H1 (cell line): ENCODE data around the gene CXCL16. TPM values are rescaled to one million over a fixed set of nuclear protein-coding genes. Genes with fewer than 3 reads are reported as not detected.

Source experiments
- CTCF ChIA-PET: fragments of 300-600 bp; sonication (Branson Sonifier 250); formaldehyde crosslinking; loops from one replicate; lab custom pipeline; 2021; ENCODE audit not compliant: partially characterized antibody; lab: Charles Lee
- POLR2A ChIA-PET: fragments of 300-600 bp; sonication (Branson Sonifier 250); formaldehyde crosslinking; loops from one replicate; lab custom pipeline; 2021; ENCODE audit warnings: inconsistent platforms; ENCODE audit not compliant: partially characterized antibody; lab: Charles Lee
- DNase-seq, 2 experiments: peaks; one replicate each; pipeline versions ENCODE4 v3.0.0 to v3.0.0-alpha.2; 2010 to 2022; ENCODE audit warnings: low spot score in 2 of 2, low read depth in 1 of 2, mixed read lengths in 1 of 2
- FAIRE-seq: peaks from 2 replicates; lab custom pipeline; 2011; peaks lifted over from hg19 to GRCh38; lab: Jason Lieb, UNC
- H2AFZ ChIP-seq: 2 replicates; pipeline ENCODE4 v1.8.1; 2012; ENCODE audit warnings: low read length, inconsistent platforms
- H2AK5ac ChIP-seq: 2 replicates; pipeline ENCODE4 v1.6.1; 2013; ENCODE audit warnings: low read depth, low read length
- H2BK120ac ChIP-seq: replicated peaks from 2 replicates; pipeline ENCODE3; 2013; ENCODE audit warnings: low read depth, low read length, inconsistent platforms
- H2BK12ac ChIP-seq: 2 replicates; pipeline ENCODE4 v1.6.1; 2013; ENCODE audit warnings: low read depth, low read length
- H2BK15ac ChIP-seq: 2 replicates; pipeline ENCODE4 v1.6.1; 2013; ENCODE audit warnings: low read length
- H2BK20ac ChIP-seq: 2 replicates; pipeline ENCODE4 v1.6.1; 2013; ENCODE audit warnings: low read length
- H2BK5ac ChIP-seq: 2 replicates; pipeline ENCODE4 v1.6.1; 2013; ENCODE audit warnings: low read depth, low read length
- H3K14ac ChIP-seq: 2 replicates; pipeline ENCODE4 v1.6.1; 2013; ENCODE audit warnings: inconsistent platforms; ENCODE audit not compliant: insufficient read length
- H3K18ac ChIP-seq: 2 replicates; pipeline ENCODE4 v1.6.1; 2013; ENCODE audit warnings: low read length; ENCODE audit errors: extremely low read depth
- H3K23ac ChIP-seq: 2 replicates; pipeline ENCODE4 v1.6.1; 2013; ENCODE audit warnings: inconsistent platforms; ENCODE audit not compliant: insufficient read length
- H3K23me2 ChIP-seq: 2 replicates; pipeline ENCODE4 v1.6.1; 2013; ENCODE audit warnings: low read depth, low read length
- H3K27ac ChIP-seq: 2 replicates; pipeline ENCODE4 v1.6.1; 2011; ENCODE audit warnings: low read depth, low read length, inconsistent platforms
- H3K27me3 ChIP-seq, 4 experiments: replicated peaks in 1 of 4; 1 replicate in 1 of 4; 2 replicates in 3 of 4; pipeline versions ENCODE4 v1.6.1 to v1.8.1; 2011 to 2013; ENCODE audit warnings: low read length in 3 of 4, mild to moderate bottlenecking in 3 of 4, inconsistent platforms in 2 of 4, mixed read lengths in 2 of 4, moderate library complexity in 1 of 4; ENCODE audit not compliant: control insufficient read depth in 3 of 4, insufficient read depth in 3 of 4; ENCODE audit errors: extremely low read depth in 1 of 4
- H3K36me3 ChIP-seq, 4 experiments: 2 replicates each; pipeline versions ENCODE4 v1.6.1 to v1.8.1; 2011 to 2013; ENCODE audit warnings: mild to moderate bottlenecking in 4 of 4, low read length in 3 of 4, moderate library complexity in 2 of 4, control low read depth in 1 of 4, inconsistent platforms in 1 of 4; ENCODE audit not compliant: insufficient read depth in 4 of 4, control insufficient read depth in 2 of 4
- H3K4ac ChIP-seq: replicated peaks from 2 replicates; pipeline ENCODE3; 2013; ENCODE audit warnings: low read length, low read depth, mixed read lengths, inconsistent platforms; ENCODE audit not compliant: insufficient read length
- H3K4me1 ChIP-seq, 4 experiments: replicated peaks in 1 of 4; 1 replicate in 1 of 4; 2 replicates in 3 of 4; pipeline versions ENCODE4 v1.6.1 to v1.8.1; 2011 to 2013; ENCODE audit warnings: low read length in 3 of 4, inconsistent platforms in 2 of 4, mixed read lengths in 1 of 4; ENCODE audit not compliant: insufficient read depth in 4 of 4, control insufficient read depth in 3 of 4
- H3K4me2 ChIP-seq, 2 experiments: 2 replicates each; pipeline versions ENCODE4 v1.6.1 to v1.8.1; 2011 to 2013; ENCODE audit warnings: low read depth in 2 of 2, low read length in 2 of 2, control low read depth in 1 of 2, inconsistent platforms in 1 of 2, mild to moderate bottlenecking in 1 of 2; ENCODE audit not compliant: insufficient read depth in 1 of 2
- H3K4me3 ChIP-seq, 4 experiments: fragments of 200-600, 300-600 bp in 1 of 4; sonication (generic), shearing (Covaris generic), sonication (Bioruptor Twin) in 1 of 4; 2 replicates each; pipeline versions ENCODE4 v1.5.1 to v1.8.1; 2011 to 2016; ENCODE audit warnings: low read length in 4 of 4, low read depth in 3 of 4, control low read depth in 2 of 4, inconsistent platforms in 2 of 4, mild to moderate bottlenecking in 2 of 4, mixed read lengths in 1 of 4, moderate library complexity in 1 of 4; ENCODE audit not compliant: insufficient read depth in 2 of 4; ENCODE audit errors: extremely low read depth in 1 of 4
- H3K56ac ChIP-seq: replicated peaks from 2 replicates; pipeline ENCODE3; 2013; ENCODE audit warnings: low read depth, mild to moderate bottlenecking, mixed read lengths, low read length, inconsistent platforms; ENCODE audit not compliant: insufficient read length
- H3K79me1 ChIP-seq: 2 replicates; pipeline ENCODE4 v1.6.1; 2013; ENCODE audit warnings: low read depth, low read length, control low read depth
- H3K79me2 ChIP-seq, 2 experiments: 2 replicates each; pipeline versions ENCODE4 v1.6.1 to v1.8.1; 2012 to 2013; ENCODE audit warnings: low read length in 2 of 2, mild to moderate bottlenecking in 2 of 2, inconsistent platforms in 1 of 2; ENCODE audit not compliant: insufficient read depth in 2 of 2, control insufficient read depth in 1 of 2
- H3K9ac ChIP-seq, 4 experiments: replicated peaks in 1 of 4; 1 replicate in 1 of 4; 2 replicates in 3 of 4; pipeline versions ENCODE4 v1.6.1 to v1.8.1; 2011 to 2013; ENCODE audit warnings: low read depth in 3 of 4, low read length in 3 of 4, control low read depth in 2 of 4, mild to moderate bottlenecking in 2 of 4, moderate library complexity in 2 of 4, inconsistent platforms in 1 of 4; ENCODE audit errors: extremely low read depth in 1 of 4
- H3K9me3 ChIP-seq, 2 experiments: 2 replicates each; pipeline versions ENCODE4 v1.6.1 to v1.8.1; 2012 to 2013; ENCODE audit warnings: mild to moderate bottlenecking in 2 of 2, moderate library complexity in 2 of 2, control low read depth in 1 of 2, inconsistent platforms in 1 of 2, low read depth in 1 of 2, low read length in 1 of 2, mixed read lengths in 1 of 2; ENCODE audit not compliant: insufficient read depth in 2 of 2
- H4K20me1 ChIP-seq, 2 experiments: replicated peaks in 1 of 2; 2 replicates each; pipeline versions ENCODE3 to v1.8.1; 2011 to 2013; ENCODE audit warnings: inconsistent platforms in 2 of 2, low read length in 2 of 2, mild to moderate bottlenecking in 1 of 2; ENCODE audit not compliant: insufficient read depth in 2 of 2, control insufficient read depth in 1 of 2
- H4K5ac ChIP-seq: 2 replicates; pipeline ENCODE4 v1.6.1; 2013; ENCODE audit warnings: low read length, low read depth, mixed read lengths, inconsistent platforms; ENCODE audit not compliant: insufficient read length
- H4K8ac ChIP-seq: 2 replicates; pipeline ENCODE4 v1.8.0; 2013; ENCODE audit warnings: mild to moderate bottlenecking, moderate library complexity, low read length, inconsistent platforms; ENCODE audit not compliant: insufficient read depth; ENCODE audit errors: extremely low read depth
- H4K91ac ChIP-seq: replicated peaks from 2 replicates; pipeline ENCODE3; 2013; ENCODE audit warnings: low read length, mixed read lengths, inconsistent platforms; ENCODE audit not compliant: insufficient read length
- BCL11A ChIP-seq, 2 experiments: IDR thresholded peaks; one replicate each; pipeline ENCODE4 v1.6.1; 2011; ENCODE audit warnings: low read depth in 2 of 2, low read length in 2 of 2, mild to moderate bottlenecking in 2 of 2
- CREB1 ChIP-seq: IDR thresholded peaks from 2 replicates; pipeline ENCODE4 v1.6.1; 2012; ENCODE audit warnings: inconsistent platforms
- EGR1 ChIP-seq: IDR thresholded peaks from 2 replicates; pipeline ENCODE4 v1.6.1; 2011; ENCODE audit warnings: low read depth, low read length, borderline replicate concordance
- KDM4A ChIP-seq: IDR thresholded peaks from one replicate; pipeline ENCODE4 v1.7.1; 2012; ENCODE audit warnings: low read depth, mild to moderate bottlenecking, moderate library complexity, low read length, inconsistent platforms; ENCODE audit not compliant: severe bottlenecking
- MAFK ChIP-seq: IDR thresholded peaks from 2 replicates; pipeline ENCODE4 v1.6.1; 2012; ENCODE audit warnings: low read depth, mild to moderate bottlenecking, improper control_type of control experiment, low read length
- NANOG ChIP-seq: IDR thresholded peaks from 2 replicates; pipeline ENCODE4 v1.6.1; 2011; ENCODE audit warnings: low read length, low read depth, mild to moderate bottlenecking, inconsistent platforms; ENCODE audit not compliant: insufficient read depth, poor library complexity, severe bottlenecking
- RAD21 ChIP-seq, 2 experiments: IDR thresholded peaks in 1 of 2; conservative IDR thresholded peaks in 1 of 2; 2 replicates each; pipeline ENCODE4 v1.6.1; 2011; ENCODE audit warnings: low read depth in 2 of 2, low read length in 2 of 2, improper control_type of control experiment in 1 of 2, inconsistent platforms in 1 of 2, mild to moderate bottlenecking in 1 of 2, moderate library complexity in 1 of 2
- SIRT6 ChIP-seq: IDR thresholded peaks from one replicate; pipeline ENCODE4 v1.7.1; 2012; ENCODE audit warnings: low read length, inconsistent platforms
- SP2 ChIP-seq: IDR thresholded peaks from 2 replicates; pipeline ENCODE4 v1.6.1; 2012; ENCODE audit warnings: mild to moderate bottlenecking, low read length, inconsistent platforms
- TEAD4 ChIP-seq: IDR thresholded peaks from 2 replicates; pipeline ENCODE4 v1.6.1; 2012; ENCODE audit warnings: low read depth, low read length, inconsistent platforms, mixed read lengths
- ZNF274 ChIP-seq: IDR thresholded peaks from 2 replicates; pipeline ENCODE4 v1.7.0; 2012; ENCODE audit warnings: low read length, borderline replicate concordance; ENCODE audit errors: extremely low read depth
- WGBS, 2 experiments: shearing (Covaris generic) in 1 of 2; methylation state at CpG; one replicate each; pipeline versions ENCODE4 v1.1.6 to v1.1.7; 2013 to 2015; ENCODE audit warnings: low lambda C conversion rate in 2 of 2, mixed read lengths in 2 of 2, inconsistent platforms in 1 of 2, low coverage in 1 of 2, missing lambda C conversion rate in 1 of 2; ENCODE audit not compliant: insufficient replicate concordance in 2 of 2, insufficient coverage in 1 of 2, insufficient read length in 1 of 2; ENCODE audit errors: extremely low coverage in 1 of 2, missing lambda C conversion rate in 1 of 2; 5-methylcytosine and 5-hydroxymethylcytosine counted together
- polyA plus RNA-seq, 7 experiments: library from polyadenylated mRNA; depleted of rRNA in 3 of 7; stranded (reverse) in 5 of 7; unstranded in 2 of 7; fragments of >200 nt in 5 of 7; fragments of 200-250 nt in 2 of 7; gene quantifications; 1 replicate in 5 of 7; 2 replicates in 1 of 7; 4 replicates in 1 of 7; pipeline versions ENCODE4 v1.2.1 to v1.2.3, GENCODE V29; 2011 to 2013; ENCODE audit warnings: missing spikeins in 2 of 7, mixed read lengths in 2 of 7
- total RNA-seq: library from RNA; stranded (reverse); fragmentation: NEBNext Ultra II Directional; extraction: Animal tissue kit (Norgen Biotek cat#: 25700); gene quantifications from 2 replicates; pipeline ENCODE4 v1.2.1, GENCODE V29; 2021

The CXCL16 gene
- total and polyA plus RNA-seq, 2 of the 8 experiments (the other 6 are each of a cell fraction or from before 2014, with no cell fraction given) = 3.5 to 4.8 TPM

DNA sequence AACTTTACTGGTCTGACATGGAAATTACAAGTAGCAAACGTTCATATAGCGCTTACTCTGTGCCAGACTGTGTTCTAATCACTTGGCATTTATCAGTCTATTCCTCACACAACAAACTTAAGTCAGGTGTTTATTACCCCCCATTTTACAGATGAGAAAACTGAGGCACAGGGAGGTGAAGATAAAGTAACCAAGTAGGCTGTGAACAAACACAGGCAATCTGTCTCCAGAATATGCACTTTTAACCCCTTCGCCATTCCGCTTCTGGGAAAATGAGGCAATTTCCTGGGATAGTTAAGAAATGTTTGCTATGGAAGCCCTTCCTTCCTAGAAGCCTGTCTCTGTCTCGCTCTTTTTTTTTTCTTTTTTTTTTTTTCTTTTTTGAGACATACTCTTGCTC is 12.2 kb upstream of the CXCL16 start:
- Histone ChIP-seq H3K27me3 (no peaks in the 10 kb centered on the region; a peak in 1 of 7 replicates), H4K91ac (no peak overlapping the region), H3K56ac (no peak overlapping the region), H2BK5ac (no peak overlapping the region), H2BK120ac (no peak overlapping the region), H3K23ac (no peak overlapping the region), H2AK5ac (no peak overlapping the region), H2AFZ (no peak overlapping the region), H3K4me3 (no peak overlapping the region), H3K23me2 (no peaks in the 10 kb centered on the region; the same call in 1 of the 2 replicates), H3K27ac (no peak overlapping the region), H2BK12ac (no peak overlapping the region), H3K9ac (no peak overlapping the region), H3K79me1 (no peaks in the 10 kb centered on the region), H3K4me2 (no peak overlapping the region), H4K5ac (no peak overlapping the region), H3K14ac (no peak overlapping the region), H2BK20ac (no peak overlapping the region), H4K20me1 (no peaks in the 10 kb centered on the region), H3K9me3 (no peaks in the 10 kb centered on the region), H3K18ac (no peak overlapping the region), H3K4ac (no peak overlapping the region), H4K8ac (no peak overlapping the region), H3K36me3 (no peaks in the 10 kb centered on the region), H3K4me1 (no peaks in the 10 kb centered on the region), H2BK15ac (no peak overlapping the region), H3K79me2 (no peaks in the 10 kb centered on the region)
- ChIA-PET POLR2A (no interaction called here), CTCF (interaction anchor here (0.7 to 1.0 kb wide), 3 partner anchors 31 to 138 kb away, joined by 3 to 5 read pairs (median 4); no protein-coding TSS in a partner anchor)
- WGBS, 2 experiments = 86% methylated on average over 5 of the region's 5 CpGs; no CpG with 5 or more reads in 1 of the 2 experiments
- FAIRE-seq (no peak), DNase-seq (no peak)
- TF ChIP-seq BCL11A (IDR thresholded peaks at IDR 0.05; ENCODE audit: low read depth in 2 of 2, low read length in 2 of 2) (no peak), EGR1 (no peak), SIRT6 (no peak), MAFK (no peak), SP2 (no peak), NANOG (no peak), CREB1 (no peak), RAD21 (IDR thresholded peaks at IDR 0.05 in 1 of 2, conservative IDR thresholded peaks at IDR 0.05 in 1 of 2; ENCODE audit: low read depth in 2 of 2, low read length in 2 of 2) (no peak), TEAD4 (no peak), ZNF274 (no peak), KDM4A (no peak)
